ENCODE measurements around the gene MEI1. TPM values are rescaled to one million over a fixed set of nuclear protein-coding genes. Genes with fewer than 3 reads are reported as not detected.
"Not testable (repeated sequence)": the region's sequence is repeated elsewhere in the genome, so short reads cannot be mapped to it uniquely, and the experiment has no call there.

MEI1 gene
- total RNA-seq, 2 donors from 2014 or later = 0.71 to 15.5 TPM

GRCh38 chr22:41722496-41722895 is 23.2 kb downstream of the MEI1 start:
- TF ChIP-seq CTCF (IDR thresholded peaks at IDR 0.05) = no peak
- DNase-seq (ENCODE audit: low spot score) = no peak
- Histone ChIP-seq H3K9me3 (no peaks in the 10 kb centered on the region), H3K4me1 (no peaks in the 10 kb centered on the region), H3K4me3 (no peak overlapping the region), H3K27me3 (no peaks in the 10 kb centered on the region), H3K27ac (no peak overlapping the region), H3K36me3 (no peaks in the 10 kb centered on the region)

- DNase-seq (ENCODE audit: low spot score) = no peak
- Histone ChIP-seq H3K27me3 (no peaks in the 10 kb centered on the region), H3K27ac (no peak overlapping the region), H3K9me3 (no peaks in the 10 kb centered on the region), H3K4me3 (no peak overlapping the region), H3K36me3 (no peaks in the 10 kb centered on the region), H3K4me1 (no peaks in the 10 kb centered on the region)
- no peak for TF ChIP-seq CTCF (IDR thresholded peaks at IDR 0.05)
Observed at GRCh38 chr22:41725510-41726110, 26.3 kb downstream of the MEI1 start.

GRCh38 chr22:41731609-41732008 is 32.3 kb downstream of the MEI1 start:
- H3K4me1 ChIP-seq = no peaks in the 10 kb centered on the region
- H3K36me3 ChIP-seq = no peaks in the 10 kb centered on the region
- H3K9me3 ChIP-seq = no peaks in the 10 kb centered on the region
- no peak overlapping the region for H3K4me3 ChIP-seq
- TF ChIP-seq CTCF (IDR thresholded peaks at IDR 0.05) = no peak
- DNase-seq (ENCODE audit: low spot score) = no peak
- no peak overlapping the region for H3K27ac ChIP-seq
- no peaks in the 10 kb centered on the region for H3K27me3 ChIP-seq

DNA sequence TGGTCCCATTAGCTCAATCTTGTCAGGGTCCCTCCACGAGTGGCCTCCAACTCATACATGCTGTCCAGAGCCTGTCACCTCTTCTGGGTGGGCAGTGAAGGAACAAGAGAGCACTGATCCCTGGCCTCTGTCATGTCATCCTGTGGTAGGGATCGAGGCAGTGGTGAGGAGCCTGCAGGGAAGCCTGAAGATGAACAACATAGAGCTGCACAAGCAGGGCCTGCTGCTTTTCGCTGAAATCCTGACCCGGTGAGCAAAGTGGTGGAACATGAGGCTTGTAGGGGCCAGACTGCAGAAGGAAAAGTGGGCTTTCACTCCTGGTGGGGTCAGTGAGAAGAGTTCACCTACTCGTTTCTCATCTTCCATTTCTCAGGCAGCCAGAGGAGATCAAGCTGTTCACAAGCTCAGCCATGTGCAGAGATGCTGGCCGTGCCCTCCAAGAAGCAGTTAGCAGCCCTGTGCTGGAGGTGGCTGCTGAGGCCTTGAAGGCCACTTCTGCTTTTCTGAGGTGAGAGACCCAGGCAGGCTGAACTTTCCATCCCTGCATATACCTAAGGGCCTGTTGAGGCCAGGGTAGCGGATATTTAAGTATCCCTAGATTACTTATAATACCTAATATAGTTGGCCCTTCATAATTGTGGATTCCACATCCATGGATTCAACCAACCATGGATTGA is 32.9 kb downstream of the MEI1 start:
- no peaks in the 10 kb centered on the region for H3K4me1 ChIP-seq
- no peak for TF ChIP-seq CTCF (IDR thresholded peaks at IDR 0.05)
- no peak overlapping the region for H3K27ac ChIP-seq
- H3K9me3 ChIP-seq = no peaks in the 10 kb centered on the region
- no peaks in the 10 kb centered on the region for H3K36me3 ChIP-seq
- no peak overlapping the region for H3K4me3 ChIP-seq
- no peaks in the 10 kb centered on the region for H3K27me3 ChIP-seq
- no peak for DNase-seq (ENCODE audit: low spot score)

- not testable (repeated sequence) for H3K27ac ChIP-seq; H3K27me3 ChIP-seq; H3K4me3 ChIP-seq; DNase-seq (ENCODE audit: low spot score); H3K9me3 ChIP-seq; H3K4me1 ChIP-seq; H3K36me3 ChIP-seq
Observed at GRCh38 chr22:41733241-41733640, 33.9 kb downstream of the MEI1 start.

DNA sequence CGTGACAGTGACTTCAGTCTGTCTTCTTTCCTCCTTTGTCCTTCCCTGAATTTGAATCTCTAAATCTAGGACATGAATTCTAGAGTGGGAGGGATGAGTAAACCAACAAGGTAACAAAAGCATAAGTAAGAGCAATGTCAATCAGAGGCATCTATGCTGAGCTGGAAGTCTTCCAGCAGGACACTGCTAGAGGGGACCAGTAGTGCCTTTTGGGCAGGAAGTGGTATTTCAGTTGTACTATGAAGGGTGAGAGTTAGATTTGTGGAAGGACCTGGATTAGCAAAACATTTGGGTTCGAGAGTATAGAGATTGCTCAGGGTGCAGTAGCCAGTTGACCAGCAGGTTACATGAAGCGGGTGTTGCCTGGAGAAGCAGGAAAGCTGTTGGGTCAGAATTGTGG is 40.3 kb downstream of the MEI1 start:
- H3K4me3 ChIP-seq = no peak overlapping the region
- no peak overlapping the region for H3K27ac ChIP-seq
- no peaks in the 10 kb centered on the region for H3K27me3 ChIP-seq
- H3K4me1 ChIP-seq = no peaks in the 10 kb centered on the region
- DNase-seq (ENCODE audit: low spot score) = no peak
- TF ChIP-seq CTCF (IDR thresholded peaks at IDR 0.05) = no peak
- H3K36me3 ChIP-seq = no peaks in the 10 kb centered on the region
- H3K9me3 ChIP-seq = no peaks in the 10 kb centered on the region
